Upper lobe of left lung (tissue), 4 donors: Measurements from ENCODE around the gene PKNOX2.

Experiments
- POLR2A ChIP-seq, 4 donors: fragments of 450-650 bp; IDR thresholded peaks; one replicate each; pipeline ENCODE4 v1.5.1; 2016 to 2017; ENCODE audit warnings: antibody characterized with exemption in 4 of 4, mild to moderate bottlenecking in 2 of 4
- TF ChIP-seq, protein P1 (sequence below), 6 experiments: fragments of 450-650 bp in 4 of 6; fragments of 200-600 bp in 2 of 6; sonication (generic) in 2 of 6; IDR thresholded peaks; one replicate each; pipeline ENCODE4 v1.5.1; 2016 to 2019; ENCODE audit warnings: antibody characterized with exemption in 6 of 6

DNA sequence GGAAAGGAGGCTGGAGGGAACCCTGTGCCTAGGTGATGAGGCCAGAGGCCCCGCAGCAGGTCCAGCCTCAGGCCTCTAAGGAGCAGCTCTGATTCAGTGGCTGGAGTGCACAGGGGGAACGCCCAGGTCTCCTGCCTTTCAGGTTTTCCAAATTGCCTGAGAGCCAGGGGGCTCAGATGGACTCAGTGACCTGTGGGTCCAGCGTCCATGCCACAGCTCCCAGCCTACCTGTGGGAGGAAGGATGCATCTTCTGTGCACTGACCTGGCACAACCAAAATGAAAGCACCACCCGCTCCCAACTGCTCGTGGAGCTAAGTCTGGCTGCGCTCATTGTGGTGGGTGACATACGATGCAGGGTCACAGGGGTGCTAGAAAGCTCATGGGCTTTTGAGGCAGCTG, 248.7 kb downstream of the PKNOX2 start:
- TF ChIP-seq, protein P1, sequence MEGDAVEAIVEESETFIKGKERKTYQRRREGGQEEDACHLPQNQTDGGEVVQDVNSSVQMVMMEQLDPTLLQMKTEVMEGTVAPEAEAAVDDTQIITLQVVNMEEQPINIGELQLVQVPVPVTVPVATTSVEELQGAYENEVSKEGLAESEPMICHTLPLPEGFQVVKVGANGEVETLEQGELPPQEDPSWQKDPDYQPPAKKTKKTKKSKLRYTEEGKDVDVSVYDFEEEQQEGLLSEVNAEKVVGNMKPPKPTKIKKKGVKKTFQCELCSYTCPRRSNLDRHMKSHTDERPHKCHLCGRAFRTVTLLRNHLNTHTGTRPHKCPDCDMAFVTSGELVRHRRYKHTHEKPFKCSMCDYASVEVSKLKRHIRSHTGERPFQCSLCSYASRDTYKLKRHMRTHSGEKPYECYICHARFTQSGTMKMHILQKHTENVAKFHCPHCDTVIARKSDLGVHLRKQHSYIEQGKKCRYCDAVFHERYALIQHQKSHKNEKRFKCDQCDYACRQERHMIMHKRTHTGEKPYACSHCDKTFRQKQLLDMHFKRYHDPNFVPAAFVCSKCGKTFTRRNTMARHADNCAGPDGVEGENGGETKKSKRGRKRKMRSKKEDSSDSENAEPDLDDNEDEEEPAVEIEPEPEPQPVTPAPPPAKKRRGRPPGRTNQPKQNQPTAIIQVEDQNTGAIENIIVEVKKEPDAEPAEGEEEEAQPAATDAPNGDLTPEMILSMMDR (IDR thresholded peaks at IDR 0.05) = no peak
- TF ChIP-seq POLR2A (IDR thresholded peaks at IDR 0.05) = no peak
